GM21576 (cell line): Measurements from ENCODE around the gene VWA2.

ENCODE experiments used
- ATAC-seq: cut with Tn5 transposase; IDR thresholded peaks from one replicate; pipeline ENCODE4 v1.9.1; 2021; ENCODE audit warnings: mild to moderate bottlenecking, moderate library complexity; ENCODE audit not compliant: unreplicated experiment

The VWA2 gene

GRCh38 chr10:114337510-114338462, 98.7 kb downstream of the VWA2 start:
- no peak for ATAC-seq

DNA sequence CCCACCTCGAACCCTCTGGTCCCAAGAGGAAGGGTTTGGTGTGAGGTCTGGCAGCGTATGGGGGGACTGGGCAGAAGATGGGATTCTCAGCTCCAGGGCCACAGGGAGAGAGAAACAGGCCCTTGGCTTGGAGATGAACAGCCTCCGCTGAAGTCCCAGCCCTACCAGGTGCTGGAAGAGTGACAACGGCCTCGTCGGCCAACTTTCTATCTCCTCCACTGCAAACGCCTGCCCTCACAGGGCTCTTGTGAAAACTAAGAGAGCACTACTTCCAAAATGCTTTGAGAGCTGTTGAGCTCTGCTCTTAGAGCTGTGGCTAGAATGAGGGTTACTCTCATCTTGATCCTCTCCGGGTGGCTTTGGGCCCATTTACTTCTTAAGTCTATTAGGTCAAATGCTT, 101.8 kb downstream of the VWA2 start:
- ATAC-seq: no peak
